ENCODE results near the gene DGKG.

DGKG gene

DNA sequence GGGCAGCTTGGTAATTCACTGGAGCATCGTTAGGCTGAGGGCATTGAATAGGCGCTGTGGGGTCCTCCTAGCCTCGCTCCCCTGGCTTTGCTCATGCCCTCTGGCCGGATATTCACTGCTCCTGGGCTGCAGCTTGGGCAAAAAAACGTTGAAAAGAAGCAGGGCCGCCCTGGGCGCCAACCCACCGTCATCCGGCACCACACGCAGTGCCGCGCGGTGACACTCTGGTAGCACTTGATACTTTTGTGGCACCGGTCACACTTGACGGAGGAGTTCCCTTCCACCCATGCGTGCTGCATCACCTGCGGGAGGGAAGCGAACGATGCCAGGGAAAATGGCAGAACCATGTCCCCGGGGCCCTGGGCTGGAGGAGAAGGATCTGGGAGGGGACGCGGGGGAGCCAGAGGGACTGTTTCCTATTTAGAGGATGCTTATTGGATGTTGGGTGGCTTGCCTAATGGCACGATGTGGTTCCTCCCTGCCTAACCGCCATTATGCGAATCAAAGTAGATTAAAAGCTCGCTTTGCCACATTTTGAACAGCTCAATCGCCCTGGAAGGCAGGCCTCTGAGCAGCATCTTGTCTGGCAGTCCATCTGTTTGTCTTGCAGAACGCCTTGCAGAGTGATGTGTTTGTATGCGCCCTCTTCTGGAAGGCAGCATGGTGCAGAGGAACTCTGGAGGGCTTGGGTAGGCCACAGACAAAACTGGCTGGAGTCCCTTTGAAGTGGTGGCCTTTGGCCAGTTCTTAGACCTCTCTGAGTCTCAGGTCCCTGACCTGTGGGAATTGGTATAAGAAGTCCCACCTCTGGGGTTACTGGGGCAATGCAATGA is 93.2 kb downstream of the DGKG start:
- no peak for DNase-seq

DNA sequence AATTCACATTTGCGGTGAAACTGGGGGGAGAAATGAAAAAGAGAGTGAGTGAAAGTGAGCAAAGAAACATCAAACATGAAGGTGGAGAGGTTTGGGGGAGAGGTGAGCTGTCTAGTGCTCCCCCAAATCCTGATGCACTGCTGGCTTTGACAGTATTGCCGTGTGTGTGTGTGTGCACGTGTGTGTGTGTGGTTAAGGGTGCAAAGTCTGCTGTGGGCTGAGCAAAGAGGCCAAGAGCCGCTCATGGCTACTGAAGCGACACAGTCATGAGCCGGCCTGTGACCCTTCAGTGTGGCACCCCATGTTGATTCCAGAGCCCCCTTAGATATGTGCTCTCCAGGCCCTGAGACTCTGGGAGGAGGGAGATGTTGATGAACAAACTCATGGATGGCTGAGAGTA is 94.3 kb downstream of the DGKG start:
- DNase-seq = no peak

- no peak for DNase-seq
Observed at GRCh38 chr3:186264608-186265400, 97.2 kb downstream of the DGKG start.

GRCh38 chr3:186261638-186262037 is 100.4 kb downstream of the DGKG start:
- peak; percentile 25 for DNase-seq

DNA sequence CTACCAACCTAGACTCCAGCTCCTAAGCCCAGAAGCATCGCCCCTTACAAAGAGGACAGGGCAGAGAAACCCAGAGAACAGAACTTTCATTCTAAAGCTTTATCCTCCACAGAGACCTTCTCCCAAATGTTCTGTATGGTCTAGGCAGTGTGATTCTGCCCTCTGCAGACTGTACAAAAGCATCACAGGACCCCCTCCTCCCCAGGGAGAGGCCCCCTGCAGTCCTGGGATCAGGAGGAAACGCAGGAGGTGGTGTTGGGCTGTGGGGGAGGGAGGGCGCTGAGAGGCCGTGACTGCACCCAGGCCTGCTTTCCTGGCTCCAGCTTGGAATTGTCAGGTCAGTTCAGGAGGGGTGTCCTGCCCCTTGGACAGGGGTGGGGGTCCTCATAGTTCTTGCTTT is 101.3 kb downstream of the DGKG start:
- no peak for DNase-seq

GRCh38 chr3:186259612-186260383 is 102.2 kb downstream of the DGKG start:
- peak; percentile 78 for DNase-seq

GRCh38 chr3:186258968-186259367 is 103.1 kb downstream of the DGKG start:
- no peak for DNase-seq

DNA sequence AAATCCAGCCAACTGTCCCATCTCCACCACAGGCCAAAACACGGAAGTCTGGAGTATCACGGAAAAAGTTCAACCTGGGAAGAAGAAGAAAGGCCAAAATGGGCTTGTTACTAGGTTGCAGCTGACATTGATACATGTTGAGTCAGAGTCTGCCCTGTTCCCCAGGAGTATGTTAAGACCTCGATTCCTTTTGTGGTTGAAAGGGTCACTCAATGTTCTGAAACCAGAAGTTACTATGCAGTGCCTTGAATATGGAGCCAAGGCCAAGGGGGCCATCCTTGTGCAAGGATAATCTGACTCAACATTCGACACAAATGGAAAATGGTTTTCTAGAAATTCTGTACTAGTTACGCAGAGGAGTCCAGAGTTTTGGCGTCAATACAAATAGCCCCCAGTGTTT is 104.2 kb downstream of the DGKG start:
- no peak for DNase-seq

DNA sequence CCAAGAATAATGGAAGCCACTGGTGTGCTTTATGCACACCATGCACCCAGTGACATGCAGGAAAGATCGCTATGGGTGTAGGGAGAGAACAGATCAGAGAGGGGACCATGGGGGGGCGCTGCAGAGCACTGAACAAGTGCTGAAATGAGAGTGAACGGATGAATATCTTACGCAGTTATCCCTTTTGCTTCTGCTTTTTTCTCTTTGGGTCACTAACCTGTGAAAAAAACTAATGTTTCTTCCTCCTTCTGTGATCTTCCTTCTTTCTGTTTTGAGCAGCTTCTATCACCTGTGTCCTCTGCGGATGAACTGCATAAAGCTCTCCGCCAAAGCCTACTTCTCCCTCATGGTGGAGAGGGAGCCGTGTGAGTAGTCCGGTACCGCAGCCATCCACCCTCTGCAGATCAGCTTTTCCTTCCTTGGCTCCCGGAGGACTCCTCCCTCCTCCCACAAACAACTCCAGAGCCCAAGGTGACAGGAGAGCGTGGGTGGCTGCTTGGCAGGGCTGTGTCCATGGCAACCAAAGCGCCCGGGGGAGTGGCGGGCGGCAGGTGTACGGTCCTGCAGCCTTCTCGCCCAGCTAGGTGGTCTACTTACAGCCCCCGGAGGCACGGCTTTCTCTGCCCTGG is 106.2 kb downstream of the DGKG start:
- DNase-seq = no peak

- peak; percentile 56 for DNase-seq
Observed at GRCh38 chr3:186254676-186255650, 107.1 kb downstream of the DGKG start.

DNA sequence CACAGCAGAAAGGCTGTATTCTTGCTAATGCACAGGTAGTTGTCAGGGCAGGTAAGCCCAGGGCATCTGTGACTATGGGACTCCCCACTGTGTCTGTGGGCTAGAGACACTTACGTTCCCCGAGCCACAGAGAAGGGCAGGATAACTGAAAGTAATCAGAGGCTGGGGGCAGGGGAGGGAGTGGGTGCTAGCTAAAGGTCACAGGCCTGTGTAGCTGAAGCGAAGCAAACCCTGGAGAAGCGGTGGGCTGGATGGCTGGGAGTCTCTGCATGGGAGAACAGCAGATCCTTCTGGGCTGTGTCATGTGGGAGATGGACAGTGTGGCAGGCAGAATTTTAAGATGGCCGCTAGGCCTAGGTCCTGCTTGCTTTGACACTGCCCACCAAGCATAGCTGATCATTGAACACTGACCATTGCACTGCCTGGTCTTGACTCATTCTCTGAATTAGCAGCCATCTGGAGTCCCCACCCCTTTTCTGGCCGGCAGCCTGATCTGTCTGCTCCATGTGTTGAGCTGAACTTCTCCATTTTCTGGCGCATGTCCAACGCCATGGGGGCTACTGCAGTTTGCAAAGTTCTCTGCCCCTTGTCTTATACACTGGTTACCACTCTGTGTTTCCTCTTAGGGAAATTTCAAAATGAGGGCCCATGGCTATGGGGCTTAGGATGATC is 110.0 kb downstream of the DGKG start:
- DNase-seq = no peak

GRCh38 chr3:186248850-186249249 is 113.2 kb downstream of the DGKG start:
- DNase-seq = no peak

GRCh38 chr3:186247821-186248814 is 113.9 kb downstream of the DGKG start:
- DNase-seq = no peak

GRCh38 chr3:186246941-186247340 is 115.1 kb downstream of the DGKG start:
- DNase-seq = no peak

- no peak for DNase-seq
Observed at GRCh38 chr3:186244016-186244415, 118.0 kb downstream of the DGKG start.

GRCh38 chr3:186241910-186242821 is 119.9 kb downstream of the DGKG start:
- peak; percentile 89 for DNase-seq

GRCh38 chr3:186239321-186239720 is 122.7 kb downstream of the DGKG start:
- no peak for DNase-seq

DNA sequence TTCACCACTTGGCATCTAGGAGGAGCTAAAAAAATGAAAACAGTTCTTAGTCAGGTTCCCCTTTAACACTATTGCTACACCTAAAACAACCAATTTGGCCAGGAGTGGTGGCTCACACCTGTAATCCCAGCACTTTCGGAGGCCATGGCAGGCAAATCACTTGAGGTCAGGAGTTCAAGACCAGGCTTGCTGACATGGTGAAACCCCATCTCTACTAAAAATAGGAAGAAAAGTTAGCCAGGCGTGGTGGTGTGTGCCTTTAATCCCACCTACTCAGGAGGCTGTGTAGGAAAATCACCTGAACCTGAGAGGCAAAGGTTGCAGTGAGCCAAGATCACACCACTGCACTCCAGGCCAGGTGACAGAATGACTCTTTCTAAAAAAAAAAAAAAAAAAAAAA is 124.1 kb downstream of the DGKG start:
- no peak for DNase-seq
